Liver (tissue), 9 donors: ENCODE measurements around the gene SHISAL1. TPM values are rescaled to one million over a fixed set of nuclear protein-coding genes. Genes with fewer than 3 reads are reported as not detected.

Experiments
- DNase-seq: peaks from one replicate; pipeline ENCODE4 v3.0.0-alpha.2; 2017; ENCODE audit warnings: low spot score
- H3K27ac ChIP-seq, 2 donors: one replicate each; pipeline ENCODE4 v1.7.0; 2013; ENCODE audit warnings: inconsistent platforms in 2 of 2, low read length in 2 of 2, control low read depth in 1 of 2, low read depth in 1 of 2, mild to moderate bottlenecking in 1 of 2
- H3K27me3 ChIP-seq, 4 donors: one replicate each; pipeline versions ENCODE4 v1.6.1 to v1.7.0; 2013; ENCODE audit warnings: low read length in 3 of 4, inconsistent platforms in 1 of 4, mild to moderate bottlenecking in 1 of 4, moderate library complexity in 1 of 4; ENCODE audit not compliant: control insufficient read depth in 4 of 4, insufficient read depth in 4 of 4
- H3K36me3 ChIP-seq, 4 donors: one replicate each; pipeline versions ENCODE4 v1.6.1 to v1.7.0; 2013; ENCODE audit warnings: low read length in 3 of 4, mild to moderate bottlenecking in 3 of 4, low read depth in 1 of 4, moderate library complexity in 1 of 4; ENCODE audit not compliant: control insufficient read depth in 4 of 4, insufficient read depth in 3 of 4
- H3K4me1 ChIP-seq, 4 donors: one replicate each; pipeline versions ENCODE4 v1.6.1 to v1.7.0; 2013; ENCODE audit warnings: low read length in 3 of 4, mild to moderate bottlenecking in 3 of 4, moderate library complexity in 1 of 4; ENCODE audit not compliant: control insufficient read depth in 4 of 4, insufficient read depth in 4 of 4
- H3K4me3 ChIP-seq, 3 donors: one replicate each; pipeline versions ENCODE4 v1.6.1 to v1.7.0; 2013; ENCODE audit warnings: low read length in 3 of 3, control low read depth in 1 of 3, low read depth in 1 of 3, mild to moderate bottlenecking in 1 of 3
- H3K9ac ChIP-seq, 2 donors: one replicate each; pipeline ENCODE4 v1.7.0; 2013; ENCODE audit warnings: low read length in 2 of 2, mild to moderate bottlenecking in 2 of 2, moderate library complexity in 2 of 2, control low read depth in 1 of 2, low read depth in 1 of 2
- H3K9me3 ChIP-seq, 4 donors: one replicate each; pipeline versions ENCODE4 v1.6.1 to v1.7.0; 2013; ENCODE audit warnings: low read length in 3 of 4; ENCODE audit not compliant: control insufficient read depth in 4 of 4
- ATF3 ChIP-seq: IDR thresholded peaks from 2 replicates; pipeline ENCODE4 v1.6.1; 2016; ENCODE audit warnings: antibody characterized with exemption
- CTCF ChIP-seq: fragments of 150-350 bp; IDR thresholded peaks from 2 replicates; pipeline ENCODE4 v1.5.1; 2017; ENCODE audit warnings: improper control_type of control experiment, low read depth, low read length; ENCODE audit not compliant: missing input control
- EGR1 ChIP-seq, 2 donors: IDR thresholded peaks; 2 replicates each; pipeline ENCODE4 v1.6.1; 2016 to 2018; ENCODE audit warnings: antibody characterized with exemption in 2 of 2, low read depth in 2 of 2
- FOXA1 ChIP-seq: IDR thresholded peaks from 2 replicates; pipeline ENCODE4 v1.6.1; 2016; ENCODE audit warnings: antibody characterized with exemption
- FOXA2 ChIP-seq: IDR thresholded peaks from 2 replicates; pipeline ENCODE4 v1.6.1; 2016; ENCODE audit warnings: antibody characterized with exemption
- GABPA ChIP-seq, 2 donors: IDR thresholded peaks in 1 of 2; conservative IDR thresholded peaks in 1 of 2; 2 replicates each; pipeline ENCODE4 v1.6.1; 2016; ENCODE audit warnings: antibody characterized with exemption in 2 of 2, mild to moderate bottlenecking in 1 of 2, moderate library complexity in 1 of 2
- HNF4A ChIP-seq, 2 donors: conservative IDR thresholded peaks; 2 replicates each; pipeline ENCODE4 v1.6.1; 2016; ENCODE audit warnings: antibody characterized with exemption in 2 of 2, mild to moderate bottlenecking in 2 of 2
- HNF4G ChIP-seq: IDR thresholded peaks from 2 replicates; pipeline ENCODE4 v1.6.1; 2016; ENCODE audit warnings: antibody characterized with exemption
- JUND ChIP-seq, 2 donors: IDR thresholded peaks; 2 replicates each; pipeline ENCODE4 v1.6.1; 2016; ENCODE audit warnings: antibody characterized with exemption in 2 of 2
- MAX ChIP-seq: IDR thresholded peaks from 2 replicates; pipeline ENCODE4 v1.6.1; 2016; ENCODE audit warnings: antibody characterized with exemption
- NR2F2 ChIP-seq: IDR thresholded peaks from 2 replicates; pipeline ENCODE4 v1.6.1; 2016; ENCODE audit warnings: antibody characterized with exemption
- RAD21 ChIP-seq, 2 donors: IDR thresholded peaks; 2 replicates each; pipeline ENCODE4 v1.6.1; 2016; ENCODE audit warnings: antibody characterized with exemption in 2 of 2, mild to moderate bottlenecking in 2 of 2
- REST ChIP-seq: IDR thresholded peaks from 2 replicates; pipeline ENCODE4 v1.6.1; 2016; ENCODE audit warnings: antibody characterized with exemption, mild to moderate bottlenecking
- RXRA ChIP-seq, 2 donors: IDR thresholded peaks; 2 replicates each; pipeline ENCODE4 v1.6.1; 2017 to 2018; ENCODE audit warnings: antibody characterized with exemption in 2 of 2, mild to moderate bottlenecking in 1 of 2
- SP1 ChIP-seq: IDR thresholded peaks from 2 replicates; pipeline ENCODE4 v1.6.1; 2018; ENCODE audit warnings: antibody characterized with exemption, mild to moderate bottlenecking
- TAF1 ChIP-seq: conservative IDR thresholded peaks from 2 replicates; pipeline ENCODE4 v1.6.1; 2016; ENCODE audit warnings: antibody characterized with exemption, mild to moderate bottlenecking
- YY1 ChIP-seq: IDR thresholded peaks from 2 replicates; pipeline ENCODE4 v1.6.1; 2016; ENCODE audit warnings: antibody characterized with exemption, mild to moderate bottlenecking
- ZBTB33 ChIP-seq: IDR thresholded peaks from 2 replicates; pipeline ENCODE4 v1.6.1; 2016; ENCODE audit warnings: antibody characterized with exemption
- WGBS: extraction: QIAGEN DNeasy Blood & Tissue Kit; methylation state at CpG from one replicate; pipeline ENCODE4 v1.1.7; 2013; 5-methylcytosine and 5-hydroxymethylcytosine counted together
- polyA plus RNA-seq, 2 donors: library from polyadenylated mRNA; stranded (reverse) in 1 of 2; unstranded in 1 of 2; fragments of 200-250 nt in 1 of 2; fragments of >200 nt in 1 of 2; fragmentation: Nextera tagmentation in 1 of 2; extraction: Ambion mirVana in 1 of 2; gene quantifications; one replicate each; pipeline versions ENCODE4 v1.2.1 to v1.2.3, GENCODE V29; 2013 to 2015
- total RNA-seq, 2 donors: library from RNA; depleted of rRNA; stranded (reverse); fragments of >200 nt; gene quantifications; one replicate each; pipeline ENCODE4 v1.2.3, GENCODE V29; 2014
- donor health status: healthy.
- donor health status: healthy.
- donor health status: healthy.
- donor health status: healthy.
- donor health status: healthy.

The SHISAL1 gene
- total and polyA plus RNA-seq, 4 donors, result 0.07 to 0.17 (median 0.13) TPM

GRCh38 chr22:44200855-44201550 is 111.7 kb downstream of the SHISAL1 start:
- Histone ChIP-seq H3K27ac (no peak overlapping the region), H3K9me3 (no peaks in the 10 kb centered on the region), H3K4me3 (no peak overlapping the region), H3K9ac (no peak overlapping the region), H3K4me1 (no peaks in the 10 kb centered on the region), H3K36me3 (peaks cover 0 to 2% (median 0%) of the 10 kb centered on the region in 4 donors), H3K27me3 (no peaks in the 10 kb centered on the region)
- WGBS, result 75% methylated on average over 17 of the region's 17 CpGs
- DNase-seq, result no peak
- TF ChIP-seq EGR1 (IDR thresholded peaks at IDR 0.05; ENCODE audit: low read depth in 2 of 2), result no peak
- TF ChIP-seq FOXA1, result no peak
- TF ChIP-seq CTCF, result no peak
- TF ChIP-seq FOXA2, result no peak
- no peak for TF ChIP-seq RAD21 (IDR thresholded peaks at IDR 0.05)
- no peak for TF ChIP-seq TAF1
- no peak for TF ChIP-seq JUND (IDR thresholded peaks at IDR 0.05)
- TF ChIP-seq RXRA (IDR thresholded peaks at IDR 0.05), result no peak
- TF ChIP-seq GABPA (IDR thresholded peaks at IDR 0.05 in 1 of 2, conservative IDR thresholded peaks at IDR 0.05 in 1 of 2), result no peak
- no peak for TF ChIP-seq ATF3
- TF ChIP-seq HNF4A (conservative IDR thresholded peaks at IDR 0.05), result no peak
- TF ChIP-seq ZBTB33, result no peak
- no peak for TF ChIP-seq HNF4G
- no peak for TF ChIP-seq YY1
- TF ChIP-seq REST, result no peak

GRCh38 chr22:44200451-44200850 is 112.3 kb downstream of the SHISAL1 start:
- H3K9me3 ChIP-seq, result no peaks in the 10 kb centered on the region
- DNase-seq, result no peak
- H3K27me3 ChIP-seq, result no peaks in the 10 kb centered on the region
- H3K36me3 ChIP-seq, result peaks cover 0 to 2% (median 0%) of the 10 kb centered on the region in 4 donors
- WGBS, result 90% methylated on average over 6 of the region's 6 CpGs
- no peak overlapping the region for H3K4me3 ChIP-seq
- no peaks in the 10 kb centered on the region for H3K4me1 ChIP-seq
- no peak overlapping the region for H3K9ac ChIP-seq
- H3K27ac ChIP-seq, result no peak overlapping the region
- TF ChIP-seq ZBTB33 (no peak), TAF1 (no peak), EGR1 (IDR thresholded peaks at IDR 0.05; ENCODE audit: low read depth in 2 of 2) (no peak), FOXA2 (no peak), MAX (no peak), YY1 (no peak), RXRA (IDR thresholded peaks at IDR 0.05) (no peak), NR2F2 (no peak), CTCF (no peak), SP1 (no peak), JUND (IDR thresholded peaks at IDR 0.05) (no peak), RAD21 (IDR thresholded peaks at IDR 0.05) (no peak), GABPA (IDR thresholded peaks at IDR 0.05 in 1 of 2, conservative IDR thresholded peaks at IDR 0.05 in 1 of 2) (no peak)
